A673 (cell line): ENCODE results near the gene LYPLAL1. TPM values are rescaled to one million over a fixed set of nuclear protein-coding genes. Genes with fewer than 3 reads are reported as not detected.

ENCODE experiments used
- BruUV-seq: library from RNA; stranded (reverse); fragments of 400-500 nt; replicated peaks from 2 replicates; lab custom pipeline; 2021; lab: Mats Ljungman, UMichigan
- CTCF ChIA-PET: fragments of 300-600 bp; sonication (Branson Sonifier 250); formaldehyde crosslinking; loops from one replicate; lab custom pipeline; 2022; ENCODE audit warnings: antibody characterized with exemption; lab: Charles Lee
- POLR2A ChIA-PET: fragments of 300-600 bp; sonication (Branson Sonifier 250); formaldehyde crosslinking; loops from one replicate; lab custom pipeline; 2022; ENCODE audit warnings: antibody characterized with exemption; ENCODE audit not compliant: low non-redundant PET; lab: Charles Lee
- DNase-seq: peaks from one replicate; pipeline ENCODE4 v3.0.0-alpha.2; 2015; ENCODE audit warnings: low spot score
- H3K27ac ChIP-seq: fragments of 200-600 bp; sonication (generic); 2 replicates; pipeline ENCODE4 v1.5.1; 2016; ENCODE audit warnings: mixed run types, low read depth, mild to moderate bottlenecking, mixed read lengths, antibody characterized with exemption, low read length; ENCODE audit not compliant: poor library complexity, severe bottlenecking
- H3K27me3 ChIP-seq: fragments of 200-600 bp; sonication (generic); replicated peaks from 2 replicates; pipeline ENCODE4 v1.6.1; 2017; ENCODE audit warnings: mixed run types, low read depth, mild to moderate bottlenecking, mixed read lengths, antibody characterized with exemption, low read length; ENCODE audit not compliant: insufficient read depth, poor library complexity
- H3K36me3 ChIP-seq: fragments of 200-600 bp; sonication (generic); 2 replicates; pipeline ENCODE4 v1.6.1; 2016; ENCODE audit warnings: mixed run types, mild to moderate bottlenecking, mixed read lengths, antibody characterized with exemption, low read length; ENCODE audit not compliant: insufficient read depth, poor library complexity, severe bottlenecking
- H3K4me1 ChIP-seq: fragments of 200-600 bp; sonication (generic); 2 replicates; pipeline ENCODE4 v1.6.1; 2017; ENCODE audit warnings: mixed run types, mild to moderate bottlenecking, mixed read lengths, antibody characterized with exemption, low read length; ENCODE audit not compliant: insufficient read depth, poor library complexity, severe bottlenecking
- H3K4me3 ChIP-seq: fragments of 200-600 bp; sonication (generic); 2 replicates; pipeline ENCODE4 v1.5.1; 2016; ENCODE audit warnings: low read depth, mixed run types, mild to moderate bottlenecking, mixed read lengths, low read length; ENCODE audit not compliant: poor library complexity, severe bottlenecking
- H3K9me3 ChIP-seq: fragments of 200-600 bp; sonication (generic); 2 replicates; pipeline ENCODE4 v1.6.1; 2016; ENCODE audit warnings: mixed run types, low read depth, mild to moderate bottlenecking, mixed read lengths, antibody characterized with exemption, low read length; ENCODE audit not compliant: poor library complexity, severe bottlenecking
- CTCF ChIP-seq: fragments of 300-800, 200-600 bp; sonication (generic); conservative IDR thresholded peaks from 2 replicates; pipeline ENCODE4 v1.5.1; 2017; ENCODE audit warnings: low read depth, mild to moderate bottlenecking, antibody characterized with exemption, low read length, moderate library complexity, mixed read lengths
- EZH2 ChIP-seq: fragments of 200-600 bp; sonication (generic); IDR thresholded peaks from 2 replicates; pipeline ENCODE4 v1.6.1; 2017; ENCODE audit warnings: borderline replicate concordance, low read depth, mild to moderate bottlenecking, mixed read lengths, antibody characterized with exemption, low read length; ENCODE audit not compliant: poor library complexity, severe bottlenecking
- intact Hi-C: fragments of 100-400 bp; cut with micrococcal nuclease; formaldehyde crosslinking; loops from one replicate; pipeline ENCODE4 v1.10.0; 2022; ENCODE audit not compliant: unreplicated experiment
- total RNA-seq: library from RNA; stranded (reverse); gene quantifications from 2 replicates; pipeline ENCODE4 v1.2.3, GENCODE V29; 2021

LYPLAL1 gene
- total RNA-seq, 1 experiment from 2014 or later = 15.3 TPM

- no peak for DNase-seq
- Histone ChIP-seq H3K9me3 (no peaks in the 10 kb centered on the region), H3K27ac (no peak overlapping the region), H3K4me1 (peaks cover 3% of the 10 kb centered on the region), H3K36me3 (no peaks in the 10 kb centered on the region), H3K27me3 (no peaks in the 10 kb centered on the region), H3K4me3 (no peak overlapping the region)
- intact Hi-C loops = no loop called here
- no TSS peak for BruUV-seq
- CTCF ChIA-PET = no interaction called here
- POLR2A ChIA-PET = no interaction called here
- TF ChIP-seq EZH2 (no peak), CTCF (no peak)
Observed at GRCh38 chr1:219236933-219237610, 63.4 kb downstream of the LYPLAL1 start.

GRCh38 chr1:219239518-219239917, 65.8 kb downstream of the LYPLAL1 start:
- ChIA-PET POLR2A (no interaction called here), CTCF (no interaction called here)

GRCh38 chr1:219244864-219245263, 71.2 kb downstream of the LYPLAL1 start:
- BruUV-seq = no TSS peak
- no peak for DNase-seq
- Histone ChIP-seq H3K27me3 (no peaks in the 10 kb centered on the region), H3K9me3 (no peaks in the 10 kb centered on the region), H3K36me3 (no peaks in the 10 kb centered on the region), H3K27ac (no peak overlapping the region), H3K4me1 (no peaks in the 10 kb centered on the region), H3K4me3 (no peak overlapping the region)
- intact Hi-C loops = no loop called here
- TF ChIP-seq EZH2 = no peak
- no peak for TF ChIP-seq CTCF
- CTCF ChIA-PET = no interaction called here
- POLR2A ChIA-PET = no interaction called here

More at GRCh38 chr1:219239518-219239917, 65.8 kb downstream of the LYPLAL1 start:
- no TSS peak for BruUV-seq
- DNase-seq = peak; percentile 7
- Histone ChIP-seq H3K4me1 (peaks cover 3% of the 10 kb centered on the region), H3K36me3 (no peaks in the 10 kb centered on the region), H3K9me3 (no peaks in the 10 kb centered on the region), H3K27ac (no peak overlapping the region), H3K27me3 (no peaks in the 10 kb centered on the region), H3K4me3 (no peak overlapping the region)
- no peak for TF ChIP-seq CTCF
- TF ChIP-seq EZH2 = no peak
- intact Hi-C loops = no loop called here
